ENCODE results near the gene ULK3.

Gene ULK3

GRCh38 chr15:74840851-74841775, 1.8 kb downstream of the ULK3 start:
- peaks cover 25% of the 10 kb centered on the region for H3K36me3 ChIP-seq (ENCODE audit: control insufficient read depth, insufficient read depth, low read length)
- no peak overlapping the region for H3K4me3 ChIP-seq (ENCODE audit: extremely low read depth, insufficient read depth, low read length, poor library complexity, severe bottlenecking)
- no peak overlapping the region for H3K27ac ChIP-seq (ENCODE audit: low read depth, low read length, severe bottlenecking)
- H3K4me1 ChIP-seq (ENCODE audit: control insufficient read depth, insufficient read depth, low read length, poor library complexity, severe bottlenecking), result peaks cover 9% of the 10 kb centered on the region
- no peaks in the 10 kb centered on the region for H3K9me3 ChIP-seq (ENCODE audit: control insufficient read depth, low read length)
- 94 to 97% methylated on average over 3 to 9 of the region's 9 CpGs for WGBS, 2 experiments (ENCODE audit: insufficient coverage in 2 of 2)

GRCh38 chr15:74839526-74840395, 3.2 kb downstream of the ULK3 start:
- Histone ChIP-seq H3K36me3 (ENCODE audit: control insufficient read depth, insufficient read depth, low read length) (peaks cover 21% of the 10 kb centered on the region), H3K9me3 (ENCODE audit: control insufficient read depth, low read length) (no peaks in the 10 kb centered on the region), H3K4me1 (ENCODE audit: control insufficient read depth, insufficient read depth, low read length, poor library complexity, severe bottlenecking) (peaks cover 9% of the 10 kb centered on the region), H3K27ac (ENCODE audit: low read depth, low read length, severe bottlenecking) (no peak overlapping the region), H3K4me3 (ENCODE audit: extremely low read depth, insufficient read depth, low read length, poor library complexity, severe bottlenecking) (no peak overlapping the region)
- 84 to 90% methylated on average over 20 to 29 of the region's 31 CpGs for WGBS, 2 experiments (ENCODE audit: insufficient coverage in 2 of 2)

GRCh38 chr15:74838746-74839525, 4.0 kb downstream of the ULK3 start:
- Histone ChIP-seq H3K36me3 (ENCODE audit: control insufficient read depth, insufficient read depth, low read length) (peaks cover 17% of the 10 kb centered on the region), H3K9me3 (ENCODE audit: control insufficient read depth, low read length) (no peaks in the 10 kb centered on the region), H3K4me1 (ENCODE audit: control insufficient read depth, insufficient read depth, low read length, poor library complexity, severe bottlenecking) (peaks cover 9% of the 10 kb centered on the region), H3K4me3 (ENCODE audit: extremely low read depth, insufficient read depth, low read length, poor library complexity, severe bottlenecking) (no peak overlapping the region), H3K27ac (ENCODE audit: low read depth, low read length, severe bottlenecking) (no peak overlapping the region)
- 92% methylated on average over 8 to 11 of the region's 11 CpGs for WGBS, 2 experiments (ENCODE audit: insufficient coverage in 2 of 2)

- Histone ChIP-seq H3K4me3 (ENCODE audit: extremely low read depth, insufficient read depth, low read length, poor library complexity, severe bottlenecking) (no peak overlapping the region), H3K36me3 (ENCODE audit: control insufficient read depth, insufficient read depth, low read length) (peaks cover 17% of the 10 kb centered on the region), H3K4me1 (ENCODE audit: control insufficient read depth, insufficient read depth, low read length, poor library complexity, severe bottlenecking) (peaks cover 3% of the 10 kb centered on the region), H3K9me3 (ENCODE audit: control insufficient read depth, low read length) (no peaks in the 10 kb centered on the region), H3K27ac (ENCODE audit: low read depth, low read length, severe bottlenecking) (no peak overlapping the region)
- WGBS, 2 experiments (ENCODE audit: insufficient coverage in 2 of 2), result 95% methylated on average over 3 of the region's 10 CpGs; no CpG with 5 or more reads in 1 of the 2 experiments
Measured at GRCh38 chr15:74838137-74838516, 4.8 kb downstream of the ULK3 start.

- Histone ChIP-seq H3K4me3 (ENCODE audit: extremely low read depth, insufficient read depth, low read length, poor library complexity, severe bottlenecking) (no peak overlapping the region), H3K9me3 (ENCODE audit: control insufficient read depth, low read length) (no peaks in the 10 kb centered on the region), H3K36me3 (ENCODE audit: control insufficient read depth, insufficient read depth, low read length) (peaks cover 17% of the 10 kb centered on the region), H3K4me1 (ENCODE audit: control insufficient read depth, insufficient read depth, low read length, poor library complexity, severe bottlenecking) (peaks cover 3% of the 10 kb centered on the region), H3K27ac (ENCODE audit: low read depth, low read length, severe bottlenecking) (no peak overlapping the region)
- WGBS, 2 experiments (ENCODE audit: insufficient coverage in 2 of 2), result 87 to 89% methylated on average over 12 to 13 of the region's 15 CpGs
Measured at GRCh38 chr15:74837482-74838136, 5.3 kb downstream of the ULK3 start.

- WGBS, 2 experiments (ENCODE audit: insufficient coverage in 2 of 2), result 82 to 92% methylated on average over 6 to 7 of the region's 7 CpGs
- H3K4me1 ChIP-seq (ENCODE audit: control insufficient read depth, insufficient read depth, low read length, poor library complexity, severe bottlenecking), result peaks cover 3% of the 10 kb centered on the region
- no peak overlapping the region for H3K27ac ChIP-seq (ENCODE audit: low read depth, low read length, severe bottlenecking)
- no peaks in the 10 kb centered on the region for H3K9me3 ChIP-seq (ENCODE audit: control insufficient read depth, low read length)
- H3K4me3 ChIP-seq (ENCODE audit: extremely low read depth, insufficient read depth, low read length, poor library complexity, severe bottlenecking), result no peak overlapping the region
- H3K36me3 ChIP-seq (ENCODE audit: control insufficient read depth, insufficient read depth, low read length), result peaks cover 16% of the 10 kb centered on the region
Measured at GRCh38 chr15:74836846-74837245, 6.1 kb downstream of the ULK3 start.

- H3K9me3 ChIP-seq (ENCODE audit: control insufficient read depth, low read length), result no peaks in the 10 kb centered on the region
- no peak overlapping the region for H3K4me3 ChIP-seq (ENCODE audit: extremely low read depth, insufficient read depth, low read length, poor library complexity, severe bottlenecking)
Measured at GRCh38 chr15:74835312-74835823, 7.6 kb downstream of the ULK3 start.

GRCh38 chr15:74833376-74834107, 9.4 kb downstream of the ULK3 start:
- Histone ChIP-seq H3K36me3 (ENCODE audit: control insufficient read depth, insufficient read depth, low read length) (peaks cover 5% of the 10 kb centered on the region), H3K4me1 (ENCODE audit: control insufficient read depth, insufficient read depth, low read length, poor library complexity, severe bottlenecking) (no peaks in the 10 kb centered on the region), H3K27ac (ENCODE audit: low read depth, low read length, severe bottlenecking) (no peak overlapping the region), H3K9me3 (ENCODE audit: control insufficient read depth, low read length) (no peaks in the 10 kb centered on the region), H3K4me3 (ENCODE audit: extremely low read depth, insufficient read depth, low read length, poor library complexity, severe bottlenecking) (no peak overlapping the region)
- 90% methylated on average over 6 to 10 of the region's 12 CpGs for WGBS, 2 experiments (ENCODE audit: insufficient coverage in 2 of 2)

More at GRCh38 chr15:74835312-74835823, 7.6 kb downstream of the ULK3 start:
- H3K4me1 ChIP-seq (ENCODE audit: control insufficient read depth, insufficient read depth, low read length, poor library complexity, severe bottlenecking), result no peaks in the 10 kb centered on the region
- no peak overlapping the region for H3K27ac ChIP-seq (ENCODE audit: low read depth, low read length, severe bottlenecking)
- 50 to 75% methylated on average over 2 of the region's 5 CpGs for WGBS, 2 experiments (ENCODE audit: insufficient coverage in 2 of 2)
- H3K36me3 ChIP-seq (ENCODE audit: control insufficient read depth, insufficient read depth, low read length), result peaks cover 13% of the 10 kb centered on the region

GRCh38 chr15:74832826-74833225, 10.1 kb downstream of the ULK3 start:
- Histone ChIP-seq H3K9me3 (ENCODE audit: control insufficient read depth, low read length) (no peaks in the 10 kb centered on the region), H3K27ac (ENCODE audit: low read depth, low read length, severe bottlenecking) (no peak overlapping the region), H3K4me3 (ENCODE audit: extremely low read depth, insufficient read depth, low read length, poor library complexity, severe bottlenecking) (no peak overlapping the region), H3K36me3 (ENCODE audit: control insufficient read depth, insufficient read depth, low read length) (no peaks in the 10 kb centered on the region), H3K4me1 (ENCODE audit: control insufficient read depth, insufficient read depth, low read length, poor library complexity, severe bottlenecking) (no peaks in the 10 kb centered on the region)
- WGBS, 2 experiments (ENCODE audit: insufficient coverage in 2 of 2), result 76 to 98% methylated on average over 4 of the region's 4 CpGs
